Breast epithelium (tissue), 3 donors: ENCODE measurements around the gene SCGB1D1.

Experiments
- CTCF ChIP-seq, 3 donors: fragments of 450-650 bp; IDR thresholded peaks; one replicate each; pipeline ENCODE4 v1.5.1; 2016 to 2017; ENCODE audit warnings: antibody characterized with exemption in 3 of 3, mild to moderate bottlenecking in 3 of 3, moderate library complexity in 3 of 3
- POLR2A ChIP-seq: fragments of 450-650 bp; IDR thresholded peaks from one replicate; pipeline ENCODE4 v1.6.1; 2016; ENCODE audit warnings: antibody characterized with exemption, mild to moderate bottlenecking, moderate library complexity
- POLR2AphosphoS5 ChIP-seq, 3 donors: sonication (generic); formaldehyde crosslinking; IDR thresholded peaks; one replicate each; pipeline ENCODE4 v1.6.1; 2017; ENCODE audit warnings: antibody characterized with exemption in 3 of 3

- no peak for TF ChIP-seq POLR2A
- no peak for TF ChIP-seq CTCF (IDR thresholded peaks at IDR 0.05)
- no peak for TF ChIP-seq POLR2AphosphoS5 (IDR thresholded peaks at IDR 0.05)
Observed at GRCh38 chr11:62172294-62172693, 17.7 kb upstream of the SCGB1D1 start.
